HG03060 (cell line): Measurements from ENCODE around the gene PACC1.

Source experiments
- ATAC-seq: cut with Tn5 transposase; IDR thresholded peaks from one replicate; pipeline ENCODE4 v1.9.1; 2021; ENCODE audit warnings: low read depth, moderate number of reproducible peaks; ENCODE audit not compliant: unreplicated experiment

Gene PACC1

GRCh38 chr1:212440419-212440818, 25.7 kb upstream of the PACC1 start:
- ATAC-seq, result no peak

GRCh38 chr1:212438831-212439237, 24.1 kb upstream of the PACC1 start:
- ATAC-seq, result no peak

GRCh38 chr1:212437179-212437798, 22.6 kb upstream of the PACC1 start:
- ATAC-seq, result no peak

- no peak for ATAC-seq
These were observed 20.3 kb upstream of the PACC1 start for GRCh38 chr1:212434992-212435391.

GRCh38 chr1:212433577-212434462, 19.1 kb upstream of the PACC1 start:
- ATAC-seq, result no peak

- peak; percentile 54 for ATAC-seq
These were observed 18.2 kb upstream of the PACC1 start, which contains the start of gene NENF for GRCh38 chr1:212432661-212433576. TSS of gene NENF (plus strand) at chr1:212432920. CDS start at chr1:212432944, 24 bp downstream.

GRCh38 chr1:212432272-212432660, 17.6 kb upstream of the PACC1 start:
- ATAC-seq, result no peak

GRCh38 chr1:212431644-212432043, 17.0 kb upstream of the PACC1 start:
- no peak for ATAC-seq

- no peak for ATAC-seq
These were observed 16.3 kb upstream of the PACC1 start for GRCh38 chr1:212430955-212431394.

GRCh38 chr1:212430416-212430815, 15.7 kb upstream of the PACC1 start:
- ATAC-seq, result no peak

GRCh38 chr1:212428496-212428895, 13.8 kb upstream of the PACC1 start:
- ATAC-seq, result no peak

- no peak for ATAC-seq
These were observed 9.2 kb upstream of the PACC1 start for GRCh38 chr1:212423879-212424278.

GRCh38 chr1:212421165-212421564, 6.5 kb upstream of the PACC1 start:
- no peak for ATAC-seq

GRCh38 chr1:212415107-212415841, 588 bp upstream of the PACC1 start:
- no peak for ATAC-seq

- ATAC-seq, result no peak
These were observed 771 bp downstream of the PACC1 start for GRCh38 chr1:212413902-212414327.

- ATAC-seq, result no peak
These were observed 2.3 kb downstream of the PACC1 start for GRCh38 chr1:212412374-212412773.

GRCh38 chr1:212410231-212410820, 4.4 kb downstream of the PACC1 start:
- ATAC-seq, result no peak

- ATAC-seq, result no peak
These were observed 11.9 kb downstream of the PACC1 start for GRCh38 chr1:212402666-212403321.
